GM19025 (cell line): ENCODE results near the gene CHSY3.
"Not testable (repeated sequence)": the region's sequence is repeated elsewhere in the genome, so short reads cannot be mapped to it uniquely, and the experiment has no call there.

ENCODE experiments used
- ATAC-seq: cut with Tn5 transposase; IDR thresholded peaks from one replicate; pipeline ENCODE4 v1.9.1; 2021; ENCODE audit warnings: mild to moderate bottlenecking, low read depth, moderate library complexity; ENCODE audit not compliant: unreplicated experiment

Gene CHSY3

DNA sequence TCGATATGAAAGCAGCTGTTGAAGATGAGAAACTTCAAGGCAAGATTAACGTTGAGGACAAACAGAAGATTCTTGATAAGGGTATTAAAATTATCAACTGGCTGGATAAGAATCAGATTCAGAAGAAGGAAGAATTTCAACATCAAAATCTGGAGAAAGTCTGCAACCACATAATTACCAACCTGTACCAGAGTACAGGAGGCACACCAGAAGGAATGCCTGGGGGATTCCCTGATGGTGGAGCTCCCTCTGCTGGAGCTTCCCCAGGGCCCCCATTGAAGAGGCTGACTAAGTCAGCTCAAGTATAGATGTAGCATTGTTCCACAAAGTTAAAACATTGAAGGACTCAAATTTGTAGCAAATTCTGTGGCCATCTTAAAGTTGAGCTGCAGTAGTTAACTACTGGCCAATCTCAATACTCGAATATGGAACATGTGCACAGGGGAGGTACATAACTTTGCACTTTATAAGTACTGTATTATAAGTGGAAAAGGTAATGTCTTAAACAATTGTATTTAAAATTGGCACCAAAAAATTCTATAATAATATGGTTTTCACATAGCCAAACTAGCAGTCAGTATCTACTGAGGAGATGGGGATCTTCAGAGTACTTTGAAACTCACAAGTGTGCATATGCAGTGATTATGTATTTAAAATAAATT is 237.5 kb downstream of the CHSY3 start:
- ATAC-seq, result peak; percentile 52

DNA sequence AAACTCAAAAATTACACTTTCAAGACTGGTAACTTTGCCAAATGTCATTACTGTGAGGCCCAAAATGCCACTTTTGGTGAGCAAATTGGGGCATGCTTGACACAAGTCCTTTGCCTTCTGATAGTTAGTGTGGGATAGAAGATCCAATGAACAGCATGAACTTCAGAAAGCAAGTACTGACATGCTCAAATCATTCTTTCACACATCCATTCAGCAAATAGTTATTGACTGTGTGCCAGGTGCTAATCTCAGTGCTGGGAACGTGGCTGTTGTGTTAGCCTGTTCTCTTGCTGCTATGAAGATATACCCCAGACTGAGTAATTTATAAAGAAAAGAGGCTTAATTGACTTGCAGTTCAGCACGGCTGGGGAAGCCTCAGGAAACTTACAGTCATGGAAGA is 247.0 kb downstream of the CHSY3 start:
- no peak for ATAC-seq

DNA sequence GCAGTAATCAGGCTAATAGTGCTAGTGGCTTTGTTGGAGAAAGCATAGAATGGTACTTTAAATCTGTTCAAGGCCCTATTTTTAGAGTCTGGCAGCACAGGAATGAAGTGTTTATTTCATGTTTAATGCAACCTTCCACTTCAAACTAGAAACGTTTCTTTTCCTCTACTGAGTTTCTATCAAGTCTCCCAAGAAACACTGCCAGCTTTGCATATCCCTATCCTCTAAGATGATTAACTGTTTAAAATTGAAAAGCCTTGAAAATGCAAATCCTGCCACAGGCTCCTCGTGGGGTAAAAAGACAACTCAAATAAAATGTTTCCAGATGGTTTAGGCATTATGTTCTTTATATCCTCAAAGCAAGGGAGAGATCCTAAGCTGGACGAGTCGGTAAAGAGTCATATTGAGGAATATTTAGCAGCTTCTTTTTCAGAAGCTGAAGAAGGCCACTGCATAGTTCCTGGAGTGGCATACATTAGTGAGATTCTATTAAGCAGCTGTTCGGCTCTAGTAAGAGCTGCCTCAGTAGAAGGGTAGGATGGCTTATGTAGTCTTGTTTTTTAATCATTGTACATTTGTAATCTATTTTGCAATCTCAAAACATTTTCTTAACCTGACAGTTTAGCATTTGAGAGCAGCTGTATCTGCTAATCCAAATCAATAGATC is 251.2 kb downstream of the CHSY3 start:
- no peak for ATAC-seq

DNA sequence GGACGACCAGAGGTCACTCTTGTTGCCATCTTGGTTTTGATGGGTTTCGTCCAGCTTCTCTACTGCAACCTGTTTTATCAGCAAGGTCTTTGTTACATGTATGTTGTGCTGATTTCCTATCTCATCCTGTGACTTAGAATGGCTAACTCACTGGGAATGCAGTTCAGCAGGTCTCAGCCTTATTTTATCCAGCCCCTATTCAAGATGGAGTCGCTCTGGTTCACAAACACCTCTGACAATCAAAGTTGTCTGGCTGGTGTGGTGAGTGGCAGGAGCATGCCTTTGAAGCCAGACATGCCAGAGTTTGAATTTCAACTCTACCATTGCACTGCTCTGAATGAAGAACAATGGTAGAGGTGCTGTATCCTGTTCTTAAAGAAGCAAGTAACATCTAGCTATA is 253.8 kb downstream of the CHSY3 start:
- ATAC-seq, result no peak

DNA sequence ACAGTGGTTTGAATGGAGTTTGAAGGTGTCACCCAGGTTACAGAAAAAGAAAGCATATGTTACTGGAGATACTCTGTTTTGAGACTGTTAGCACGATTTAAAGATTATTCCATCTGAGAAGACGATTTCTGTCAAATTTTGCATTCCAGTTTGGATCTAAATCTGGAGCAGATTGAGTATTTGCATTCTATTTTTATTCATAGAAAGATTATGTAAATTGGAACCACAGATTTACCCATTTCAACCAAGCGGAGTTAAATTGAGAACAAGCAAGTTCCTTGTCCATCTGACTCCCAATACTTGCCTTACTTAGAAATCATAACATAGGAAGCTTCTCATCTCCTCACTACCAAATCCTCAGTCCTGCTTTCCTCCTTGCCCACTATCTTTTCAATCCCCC is 255.7 kb downstream of the CHSY3 start:
- no peak for ATAC-seq

DNA sequence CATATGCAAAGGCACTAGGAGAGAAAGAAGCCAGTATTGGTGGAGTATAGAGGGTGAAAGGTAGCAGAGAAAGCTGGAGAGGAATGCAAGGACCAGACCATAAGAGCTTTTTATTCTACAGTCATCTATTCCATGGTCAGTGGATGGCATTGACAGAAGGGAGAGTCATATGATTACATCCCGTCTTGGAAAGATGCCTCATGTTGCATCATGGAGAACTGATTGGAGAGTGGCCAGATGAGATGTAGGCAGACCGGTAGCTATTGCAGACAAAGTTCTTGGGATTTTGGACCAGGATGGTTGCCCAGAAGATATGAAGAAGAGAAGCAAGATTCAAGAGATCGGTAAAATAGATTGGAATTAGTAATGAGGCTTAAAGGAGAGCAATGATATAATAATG is 260.7 kb downstream of the CHSY3 start:
- ATAC-seq, result no peak

DNA sequence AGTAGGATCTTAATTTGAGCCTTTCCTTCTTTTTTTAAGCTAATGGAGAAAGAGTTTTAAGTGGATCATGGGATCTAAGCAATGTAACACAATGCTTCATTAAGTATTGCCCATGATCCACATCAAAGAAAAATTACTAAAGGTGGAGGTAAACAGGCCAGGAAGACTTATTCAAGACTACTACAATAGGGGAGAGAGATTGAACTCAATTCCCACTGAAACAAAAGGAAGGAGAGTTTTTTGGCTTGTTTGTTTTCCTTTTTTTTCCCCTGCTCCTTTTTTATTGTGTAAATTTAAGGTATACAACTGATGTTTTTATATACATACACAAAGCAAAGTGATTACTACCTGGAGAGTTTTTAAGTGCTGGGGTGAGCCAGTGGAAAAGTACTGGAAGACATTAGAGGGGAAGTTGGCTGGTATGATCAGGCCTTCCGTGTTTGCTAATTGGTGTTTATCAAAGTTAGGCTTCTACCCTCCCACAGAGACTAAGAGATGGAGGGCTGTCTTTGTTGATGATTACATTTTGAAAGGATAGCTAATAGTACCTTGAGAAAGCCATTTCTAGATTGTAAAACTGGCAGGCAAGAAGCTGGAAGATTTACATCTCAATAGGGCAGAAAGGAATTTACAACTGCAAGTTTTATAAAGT is 262.7 kb downstream of the CHSY3 start:
- ATAC-seq, result no peak

DNA sequence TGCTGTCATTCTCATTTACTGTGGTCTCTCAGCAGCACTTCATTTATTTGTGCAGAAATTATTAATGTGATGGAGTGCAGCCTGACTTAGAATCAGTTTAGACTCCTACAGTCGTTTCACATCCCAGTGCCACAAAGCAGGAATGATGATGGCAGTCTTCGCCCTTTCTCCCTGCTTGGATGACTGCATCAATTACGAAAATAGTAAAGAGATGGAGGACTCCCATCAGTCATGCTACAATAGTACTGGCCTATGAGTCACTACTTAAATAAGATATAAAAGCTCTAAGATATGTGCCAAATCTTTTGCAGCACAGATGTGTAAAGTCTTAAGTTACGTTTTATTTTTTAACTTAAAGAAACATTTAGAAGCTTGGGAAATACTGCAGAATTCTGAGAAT is 263.9 kb downstream of the CHSY3 start:
- no peak for ATAC-seq

DNA sequence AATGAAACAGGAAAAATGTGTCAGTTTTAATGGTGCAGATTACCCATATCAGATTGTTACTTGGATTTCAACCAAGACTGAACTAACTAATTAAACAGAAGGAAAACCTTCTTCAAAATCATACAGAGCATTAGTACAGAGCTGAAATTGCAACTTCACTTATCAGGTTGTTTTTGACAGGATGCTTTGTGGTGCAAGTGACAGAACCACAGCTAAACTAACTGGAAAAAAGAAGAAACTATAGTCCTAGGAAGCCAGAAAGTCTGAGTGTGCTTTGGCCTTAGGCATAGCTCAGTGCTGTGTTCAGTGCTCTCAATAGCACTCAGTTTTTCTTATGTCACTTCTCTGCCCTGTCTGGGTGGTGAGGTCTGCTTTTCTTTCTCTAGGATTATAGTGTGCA is 267.4 kb downstream of the CHSY3 start:
- no peak for ATAC-seq

DNA sequence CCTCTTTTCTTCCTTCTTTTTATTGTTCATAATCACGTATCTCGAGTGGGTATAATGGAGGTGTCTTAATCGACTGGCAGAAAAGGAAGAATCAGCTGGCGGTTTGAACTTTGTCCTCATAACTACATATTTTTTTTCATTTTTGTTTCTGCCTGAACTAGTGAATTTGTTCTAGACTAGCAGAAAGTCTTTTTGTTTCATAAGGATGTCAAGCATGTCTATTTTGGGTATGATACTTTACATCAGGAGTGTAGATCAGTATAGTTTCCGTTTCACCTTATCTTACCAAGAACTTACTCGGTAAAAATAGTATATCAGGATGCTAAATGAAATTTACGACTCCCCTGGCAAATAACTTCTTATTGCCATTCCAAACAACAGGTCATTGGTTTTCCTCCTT is 278.9 kb downstream of the CHSY3 start:
- no peak for ATAC-seq

DNA sequence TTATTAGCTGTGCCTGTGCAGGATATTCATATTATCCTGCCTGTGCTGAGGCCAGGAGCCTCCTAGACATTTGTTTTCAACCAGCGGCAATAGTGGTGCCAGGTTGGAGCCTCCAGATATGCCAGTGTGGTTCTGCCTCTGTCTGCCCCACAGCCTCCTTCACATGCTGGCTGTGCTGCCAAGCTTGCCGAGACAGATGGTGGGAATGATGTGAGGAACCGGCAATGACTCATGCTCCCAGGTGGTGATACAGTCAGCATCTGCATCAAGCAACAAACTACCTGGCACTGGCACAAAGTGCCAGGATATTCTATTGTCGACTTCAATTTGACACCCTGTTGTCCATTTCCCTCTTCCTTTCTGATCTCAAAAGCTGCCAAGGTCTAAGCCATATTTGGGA is 285.7 kb downstream of the CHSY3 start:
- no peak for ATAC-seq

DNA sequence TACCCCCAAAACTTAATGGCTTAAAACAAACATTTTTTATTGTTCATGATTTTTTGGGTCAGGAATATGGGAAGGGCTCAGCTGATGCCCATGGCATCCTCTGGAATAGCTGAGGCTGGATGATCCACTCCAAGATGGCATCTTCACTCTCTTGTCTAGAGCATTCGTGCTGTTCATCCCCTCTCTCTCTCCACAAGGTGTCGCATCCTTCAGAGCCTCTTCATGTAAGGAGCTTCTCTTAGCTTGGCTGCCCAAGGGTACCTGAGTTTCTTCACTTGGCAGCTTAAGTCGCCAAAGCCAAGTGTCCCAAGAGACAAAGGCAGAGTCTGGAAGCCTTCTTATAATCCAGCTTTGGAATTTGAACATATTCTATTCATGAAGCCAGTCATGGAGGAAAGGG is 294.7 kb downstream of the CHSY3 start:
- no peak for ATAC-seq

DNA sequence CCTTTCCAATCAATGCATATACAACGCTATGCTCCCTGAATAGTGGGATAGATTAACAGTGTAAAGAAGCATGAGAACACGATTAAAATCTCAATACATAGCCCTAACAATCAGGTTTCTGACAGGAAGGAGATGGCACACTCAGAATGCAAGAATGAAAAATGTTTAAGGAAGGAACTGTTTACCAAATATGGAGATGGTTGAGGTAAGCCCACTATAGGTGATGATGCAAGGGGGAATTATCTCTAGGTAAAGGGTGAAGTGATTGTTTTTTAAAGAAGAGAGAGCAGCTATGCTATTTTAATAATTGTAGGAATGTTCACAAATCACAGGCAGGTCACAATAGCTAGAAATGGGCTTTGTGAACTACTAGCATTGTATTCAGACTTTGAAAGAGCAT is 302.4 kb downstream of the CHSY3 start:
- ATAC-seq, result no peak

DNA sequence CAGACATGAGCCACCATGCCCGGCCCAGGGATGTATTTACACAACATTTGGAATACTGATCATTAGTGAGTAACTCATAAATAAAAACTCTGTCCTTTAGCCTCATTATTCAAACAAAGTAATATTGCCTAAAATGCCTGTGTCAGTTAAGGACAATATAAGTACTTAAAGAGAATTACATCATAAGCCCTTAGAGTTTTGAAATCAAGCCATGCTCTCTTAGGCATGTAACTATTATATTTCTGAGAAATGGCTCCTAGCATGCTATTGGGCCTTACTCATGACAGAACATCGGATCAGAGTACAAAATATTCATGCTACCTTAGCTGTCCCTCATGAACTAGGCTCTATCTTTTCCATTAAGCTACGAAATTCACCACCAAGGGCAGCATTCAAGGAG is 309.3 kb downstream of the CHSY3 start:
- ATAC-seq, result no peak

DNA sequence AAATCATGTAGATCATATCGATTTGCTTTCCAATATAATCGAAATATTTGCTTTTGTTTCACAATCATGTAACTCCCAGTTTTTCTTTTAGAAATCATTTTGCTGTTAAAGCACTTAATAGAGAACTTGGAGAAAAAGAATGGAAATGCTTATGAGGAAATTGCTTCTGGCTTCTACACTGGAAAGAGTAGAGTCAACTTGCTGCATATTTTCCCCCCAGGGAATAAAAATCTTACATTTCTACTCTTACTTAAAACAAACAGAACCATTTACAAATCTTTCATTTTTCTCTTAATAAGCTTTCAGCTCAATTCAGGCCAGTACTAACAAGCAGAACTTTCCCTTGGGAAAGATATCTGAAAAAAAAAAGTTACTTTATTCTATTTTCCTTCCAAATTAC is 312.0 kb downstream of the CHSY3 start:
- no peak for ATAC-seq

DNA sequence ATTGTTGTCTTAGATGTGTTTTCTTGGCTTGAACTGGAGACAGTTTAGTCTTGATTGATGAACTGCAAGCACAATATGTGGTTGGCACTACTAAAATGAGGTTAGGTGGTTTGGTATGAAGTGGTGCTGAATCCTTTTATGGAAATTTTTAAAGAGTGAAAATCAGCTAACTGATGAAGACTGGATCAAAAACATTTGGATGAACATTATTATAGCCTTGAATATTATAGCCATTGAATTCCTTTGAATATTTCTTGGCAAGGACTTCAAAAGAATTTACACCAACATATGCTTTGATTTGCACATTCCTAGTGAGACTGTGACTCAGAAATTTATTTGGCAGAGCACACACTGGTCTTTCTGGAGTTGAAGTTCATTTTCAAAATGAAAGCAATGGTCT is 318.3 kb downstream of the CHSY3 start:
- ATAC-seq, result no peak

DNA sequence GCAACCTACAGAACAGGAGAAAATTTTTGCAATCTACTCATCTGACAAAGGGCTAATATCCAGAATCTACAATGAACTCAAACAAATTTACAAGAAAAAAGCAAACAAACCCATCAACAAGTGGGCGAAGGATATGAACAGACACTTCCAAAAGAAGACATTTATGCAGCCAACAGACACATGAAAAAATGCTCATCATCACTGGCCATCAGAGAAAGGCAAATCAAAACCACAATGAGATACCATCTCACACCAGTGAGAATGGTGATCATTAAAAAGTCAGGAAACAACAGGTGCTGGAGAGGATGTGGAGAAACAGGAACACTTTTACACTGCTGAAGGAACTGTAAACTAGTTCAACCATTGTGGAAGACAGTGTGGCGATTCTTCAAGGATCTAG is 322.3 kb downstream of the CHSY3 start:
- not testable (repeated sequence) for ATAC-seq

DNA sequence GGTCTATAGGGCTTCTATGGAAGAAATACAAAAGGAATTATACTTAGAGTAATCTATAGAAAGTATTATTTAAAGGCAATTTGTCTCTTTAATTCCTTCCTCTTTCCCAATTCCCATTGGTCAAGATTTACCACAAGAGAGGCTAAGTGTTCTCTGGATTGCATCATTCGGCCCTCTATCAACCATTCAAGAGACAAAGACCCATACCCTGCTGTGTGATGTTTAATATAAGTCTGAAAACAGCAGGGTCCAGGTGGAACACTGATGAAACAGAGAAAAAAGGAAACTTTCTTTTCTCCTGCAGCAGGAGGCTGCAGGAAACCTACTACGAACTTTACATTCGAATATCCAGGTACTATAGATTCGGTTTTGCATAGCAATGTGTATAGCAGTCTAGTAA is 323.4 kb downstream of the CHSY3 start:
- no peak for ATAC-seq

DNA sequence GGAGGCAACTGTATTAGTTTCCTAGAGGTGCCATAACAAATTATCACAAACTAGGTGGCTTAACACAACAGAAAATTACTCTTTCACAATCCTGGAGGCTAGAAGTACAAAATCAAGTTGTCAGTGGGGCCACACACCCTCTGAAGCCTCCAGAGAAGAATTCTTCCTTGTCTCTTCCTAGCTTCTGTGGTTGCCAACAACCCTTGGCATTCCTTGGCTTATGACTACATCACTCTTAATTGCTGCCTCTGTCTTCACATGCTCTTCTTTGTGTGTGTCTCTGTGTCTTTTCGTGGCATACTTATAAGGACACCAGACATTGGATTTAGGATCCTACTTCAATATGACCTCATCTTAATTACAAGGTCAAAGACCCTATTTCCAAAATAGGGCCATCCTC is 327.5 kb downstream of the CHSY3 start:
- ATAC-seq, result no peak

DNA sequence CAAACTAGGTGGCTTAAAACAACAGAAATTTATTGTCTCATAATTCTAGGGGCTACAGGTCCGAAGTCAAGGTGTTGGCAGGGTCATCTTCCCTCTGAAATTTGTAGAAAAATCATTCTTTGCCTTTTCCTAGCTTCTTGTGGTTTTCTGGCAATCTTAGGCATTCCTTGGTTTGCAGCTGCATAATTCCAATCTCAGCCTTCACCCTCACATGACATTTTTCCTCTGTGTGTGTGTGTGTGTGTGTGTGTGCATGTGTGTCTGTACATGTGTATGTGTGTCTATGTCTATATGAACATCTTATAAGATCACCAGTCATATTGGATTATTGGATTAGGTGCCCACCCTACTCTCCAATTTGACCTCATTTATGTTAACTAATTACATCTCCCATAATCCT is 330.6 kb downstream of the CHSY3 start:
- ATAC-seq, result no peak
